Mammary epithelial cell (primary cell): ENCODE measurements around the gene PDLIM7.
"Not testable (repeated sequence)": the region's sequence is repeated elsewhere in the genome, so short reads cannot be mapped to it uniquely, and the experiment has no call there.

ENCODE experiments used
- EZH2 ChIP-seq: IDR thresholded peaks from 2 replicates; pipeline ENCODE4 v1.6.1; 2012; ENCODE audit warnings: low read length, inconsistent platforms, borderline replicate concordance
- TF ChIP-seq, protein P1 (sequence below), 2 donors: IDR thresholded peaks in 1 of 2; conservative IDR thresholded peaks in 1 of 2; 2 replicates each; pipeline ENCODE4 v1.5.1; 2011 to 2012; ENCODE audit warnings: inconsistent platforms in 2 of 2, low read length in 2 of 2, mild to moderate bottlenecking in 2 of 2, control low read depth in 1 of 2, low read depth in 1 of 2; ENCODE audit not compliant: insufficient read depth in 1 of 2; ENCODE audit errors: extremely low read depth in 1 of 2

DNA sequence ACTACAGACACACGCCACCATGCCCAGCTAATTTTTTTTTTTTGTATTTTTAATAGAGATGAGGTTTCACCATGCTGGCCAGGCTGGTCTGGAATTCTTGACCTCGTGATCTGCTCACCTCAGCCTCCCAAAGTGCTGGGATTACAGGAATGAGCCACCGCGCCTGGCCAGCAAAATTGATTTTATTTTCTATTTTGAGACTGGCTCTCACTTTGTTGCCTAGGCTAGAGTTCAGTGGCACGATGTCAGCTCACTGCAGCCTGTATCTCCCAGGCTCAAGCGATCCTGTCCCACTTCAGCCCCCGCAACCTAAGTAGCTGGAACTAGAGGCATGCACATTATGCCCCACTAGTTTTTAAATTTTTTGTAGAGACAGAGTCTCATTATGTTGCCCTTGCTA, 37.0 kb upstream of the PDLIM7 start:
- TF ChIP-seq, protein P1, sequence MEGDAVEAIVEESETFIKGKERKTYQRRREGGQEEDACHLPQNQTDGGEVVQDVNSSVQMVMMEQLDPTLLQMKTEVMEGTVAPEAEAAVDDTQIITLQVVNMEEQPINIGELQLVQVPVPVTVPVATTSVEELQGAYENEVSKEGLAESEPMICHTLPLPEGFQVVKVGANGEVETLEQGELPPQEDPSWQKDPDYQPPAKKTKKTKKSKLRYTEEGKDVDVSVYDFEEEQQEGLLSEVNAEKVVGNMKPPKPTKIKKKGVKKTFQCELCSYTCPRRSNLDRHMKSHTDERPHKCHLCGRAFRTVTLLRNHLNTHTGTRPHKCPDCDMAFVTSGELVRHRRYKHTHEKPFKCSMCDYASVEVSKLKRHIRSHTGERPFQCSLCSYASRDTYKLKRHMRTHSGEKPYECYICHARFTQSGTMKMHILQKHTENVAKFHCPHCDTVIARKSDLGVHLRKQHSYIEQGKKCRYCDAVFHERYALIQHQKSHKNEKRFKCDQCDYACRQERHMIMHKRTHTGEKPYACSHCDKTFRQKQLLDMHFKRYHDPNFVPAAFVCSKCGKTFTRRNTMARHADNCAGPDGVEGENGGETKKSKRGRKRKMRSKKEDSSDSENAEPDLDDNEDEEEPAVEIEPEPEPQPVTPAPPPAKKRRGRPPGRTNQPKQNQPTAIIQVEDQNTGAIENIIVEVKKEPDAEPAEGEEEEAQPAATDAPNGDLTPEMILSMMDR (conservative IDR thresholded peaks at IDR 0.05 in 1 of 2, IDR thresholded peaks at IDR 0.05 in 1 of 2; ENCODE audit: extremely low read depth in 1 of 2, insufficient read depth in 1 of 2, low read depth in 1 of 2, low read length in 2 of 2) = not testable (repeated sequence)
- not testable (repeated sequence) for TF ChIP-seq EZH2
